GM19193 (cell line): Measurements from ENCODE around the gene NRXN3.

Experiments used
- POLR2A ChIP-seq: IDR thresholded peaks from 4 replicates; pipeline ENCODE4 v1.6.1; 2011; ENCODE audit not compliant: insufficient read depth, insufficient read length; ENCODE audit errors: extremely low read depth

Gene NRXN3

DNA sequence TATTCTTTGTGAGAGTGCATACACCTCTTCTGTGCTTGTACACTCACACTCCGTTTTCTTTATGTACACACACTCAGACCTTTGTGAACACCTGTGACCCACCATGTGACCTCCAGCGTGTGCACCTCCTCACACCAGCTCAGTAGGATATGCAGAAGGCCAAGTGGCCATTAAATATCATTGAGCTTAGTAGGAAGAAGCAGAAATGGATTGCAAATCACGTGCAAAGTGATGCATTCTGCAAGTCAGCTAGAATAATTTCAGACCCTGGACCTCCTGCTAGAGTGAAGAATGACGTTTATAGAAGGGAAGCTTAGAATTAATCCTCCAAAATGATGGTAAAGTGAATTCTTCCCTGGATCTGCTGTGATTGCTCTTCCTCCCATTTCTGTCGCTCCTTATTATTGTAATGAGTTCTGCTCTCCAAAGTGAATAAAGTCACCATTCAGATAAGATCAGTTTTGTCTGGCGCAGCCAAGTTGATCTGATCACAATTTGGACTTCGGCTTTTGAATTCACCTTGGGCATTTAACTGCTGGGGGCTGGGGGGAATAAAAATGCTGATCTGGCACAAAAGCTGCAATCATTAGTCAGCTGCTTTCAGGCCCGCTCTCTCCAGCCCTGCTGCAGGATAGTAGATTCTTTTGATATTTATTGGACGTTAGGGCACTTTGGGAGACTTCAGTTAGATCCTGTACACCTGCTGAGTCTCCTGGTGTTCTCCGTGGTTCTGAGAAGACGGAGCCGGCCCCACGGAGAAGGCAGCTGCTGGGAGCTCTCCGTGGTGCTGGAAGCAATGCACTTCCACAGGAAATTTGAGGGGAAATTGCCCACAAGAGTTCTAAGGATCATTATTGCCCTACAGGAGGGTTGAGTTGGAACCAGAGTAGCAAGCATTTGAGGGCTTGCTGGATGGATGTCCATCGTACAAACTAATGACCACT, 12.4 kb upstream of the NRXN3 start:
- no peak for TF ChIP-seq POLR2A

DNA sequence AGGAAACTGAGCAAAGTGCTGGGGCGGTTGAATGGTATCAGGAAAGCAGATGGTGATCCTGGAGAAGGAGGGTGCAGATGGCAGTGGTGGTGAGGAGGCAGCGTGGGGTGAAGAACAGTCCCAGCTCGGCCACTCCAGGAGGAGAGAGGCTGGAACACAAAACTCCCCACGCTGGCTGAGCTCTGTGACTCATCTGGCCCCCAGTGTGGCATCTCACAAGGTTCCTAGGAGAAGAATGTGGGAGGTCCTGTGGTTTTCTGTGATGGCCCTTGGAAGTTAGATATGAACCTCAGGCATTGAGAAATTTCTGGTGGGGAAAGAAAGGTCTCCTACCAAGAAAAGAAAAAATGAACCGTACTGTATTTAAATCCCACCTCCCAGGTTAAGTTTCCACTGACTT, 8.0 kb upstream of the NRXN3 start:
- TF ChIP-seq POLR2A: no peak

DNA sequence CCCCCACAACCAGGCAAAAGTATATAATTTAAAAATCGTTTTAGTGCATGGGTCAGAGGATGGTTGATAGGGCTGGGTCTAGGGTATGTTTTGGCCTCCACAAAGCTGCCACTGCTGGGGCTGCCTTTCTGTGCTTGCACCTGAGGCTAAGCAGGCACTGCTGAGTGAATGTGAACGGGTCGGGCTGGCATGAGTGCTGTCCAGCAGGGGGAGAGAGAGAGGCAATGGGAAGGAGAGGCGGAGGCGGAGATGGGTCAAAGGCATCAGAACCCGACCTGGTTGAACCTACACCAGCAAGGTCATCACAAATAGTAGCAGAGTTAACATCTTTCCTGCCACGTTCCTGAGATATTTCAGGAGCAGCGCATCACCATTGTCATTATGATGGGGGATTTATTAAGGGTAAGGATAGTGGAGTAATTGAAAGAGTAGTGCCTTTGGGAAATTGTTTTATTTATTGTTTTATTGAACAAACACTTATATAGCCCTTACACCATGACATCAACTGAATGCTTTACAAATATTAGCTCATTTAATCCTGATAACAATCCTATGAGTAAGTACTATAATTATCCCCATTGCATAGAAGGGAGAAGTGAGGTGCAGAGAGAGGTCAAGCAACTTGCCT, 5.8 kb upstream of the NRXN3 start:
- no peak for TF ChIP-seq POLR2A

DNA sequence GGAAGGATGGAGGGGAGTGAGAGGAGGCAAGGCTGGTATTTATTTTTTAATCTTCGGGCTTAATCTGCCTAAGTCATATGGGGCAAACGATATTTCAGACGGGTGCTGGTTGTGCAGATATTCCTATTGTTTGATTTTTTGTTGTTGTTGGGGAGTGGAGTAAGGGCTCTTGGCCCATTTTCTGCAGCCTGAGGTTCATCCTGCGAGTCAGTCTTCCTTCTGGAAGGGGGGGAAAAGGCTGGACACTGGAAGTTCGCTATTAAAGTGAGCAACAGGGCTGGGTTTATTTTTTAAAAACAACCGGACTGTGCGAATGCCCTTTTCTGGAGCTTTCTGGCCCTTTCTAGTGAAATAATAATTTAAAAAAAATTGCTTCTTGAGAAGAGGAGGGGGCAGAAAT, 2.3 kb downstream of the NRXN3 start:
- no peak for TF ChIP-seq POLR2A

DNA sequence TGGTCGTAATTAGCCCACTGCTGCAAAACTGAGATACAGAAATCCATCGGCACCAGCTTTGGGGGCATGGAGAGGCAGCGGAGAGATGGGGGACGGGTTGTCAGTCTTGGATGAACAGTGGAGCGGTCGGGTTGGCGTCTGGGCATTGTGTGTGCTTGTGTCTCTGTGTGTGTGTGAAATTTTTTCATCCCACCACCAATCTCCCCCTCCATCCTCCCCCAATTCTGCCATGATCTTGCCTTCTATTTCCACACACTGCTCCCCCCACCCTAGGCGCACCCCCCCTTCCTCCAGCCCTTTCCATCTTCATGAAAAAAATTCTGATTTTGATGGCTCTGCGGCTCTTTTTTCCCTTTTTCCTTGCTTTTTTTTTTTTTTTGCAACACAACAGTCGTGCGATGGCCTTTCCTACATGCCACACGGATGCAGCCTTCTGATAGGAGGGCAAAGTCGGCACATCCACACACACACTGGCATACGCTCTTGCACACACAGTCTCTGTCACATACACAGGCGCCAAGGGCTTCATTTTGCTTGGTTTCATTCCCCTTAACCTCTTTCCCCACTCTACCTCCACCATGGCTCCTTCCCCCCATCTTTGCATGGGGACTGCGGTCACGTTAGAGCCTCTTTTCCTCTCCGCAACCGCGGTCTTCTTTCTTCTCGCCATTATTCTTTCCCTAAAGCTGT, 3.3 kb downstream of the NRXN3 start:
- no peak for TF ChIP-seq POLR2A

DNA sequence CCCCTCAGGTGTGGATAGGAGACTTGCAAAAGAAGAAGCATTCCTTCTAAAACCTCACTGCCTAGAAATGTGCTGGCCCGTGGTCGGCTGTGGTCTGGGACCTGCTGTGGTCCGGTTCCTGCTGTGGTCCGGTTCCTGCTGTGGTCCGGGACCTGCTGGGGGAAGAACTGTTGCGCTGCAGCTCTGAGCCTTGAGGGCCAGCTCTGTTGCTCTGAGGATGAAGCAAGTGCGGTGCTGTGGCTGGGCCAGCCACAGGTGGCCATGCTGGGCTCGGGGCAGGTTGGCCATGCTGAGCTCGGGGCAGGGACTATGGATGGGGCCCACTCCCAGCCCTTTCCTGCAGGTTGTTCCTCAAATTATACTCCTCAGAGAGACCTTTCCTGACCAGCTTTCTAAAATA, 5.2 kb downstream of the NRXN3 start:
- no peak for TF ChIP-seq POLR2A

DNA sequence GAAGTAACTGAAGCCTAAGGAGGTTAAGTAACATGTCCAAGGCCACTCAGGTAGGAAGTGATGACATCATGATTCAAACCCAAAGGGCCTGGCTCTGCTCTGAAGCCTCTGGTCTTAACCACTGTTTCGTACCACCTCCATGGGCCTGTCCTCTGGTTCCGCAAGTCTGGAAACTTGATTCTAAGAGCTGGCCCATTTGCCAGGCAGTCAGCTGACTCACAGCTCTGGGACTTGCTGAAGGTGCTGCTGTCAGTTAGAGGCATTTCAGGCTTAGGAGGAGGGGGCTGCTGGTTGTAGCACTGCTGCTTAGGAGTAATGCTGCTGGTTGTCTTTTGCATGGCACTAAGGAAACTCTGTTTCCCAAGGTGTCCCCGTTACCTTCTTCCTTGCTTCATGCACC, 7.9 kb downstream of the NRXN3 start:
- no peak for TF ChIP-seq POLR2A

DNA sequence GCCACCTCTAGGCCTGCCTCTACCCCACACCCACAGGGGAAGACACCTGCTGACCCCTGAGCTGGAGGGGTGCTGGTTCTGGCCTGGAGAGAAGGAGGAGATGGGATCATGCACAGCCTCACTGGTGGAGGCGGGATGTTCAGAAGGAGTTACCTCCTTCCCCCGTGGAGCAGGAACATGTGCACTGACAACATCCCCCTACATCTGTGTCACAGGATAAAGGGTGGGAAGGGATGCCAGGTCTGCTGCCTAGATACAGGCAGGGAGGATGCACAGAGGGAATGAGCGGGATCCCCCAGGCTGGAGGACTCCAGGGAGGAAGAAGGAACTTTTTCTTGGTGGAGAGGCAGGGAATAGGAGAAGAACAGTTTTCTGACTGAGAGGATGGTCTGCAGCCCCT, 8.8 kb downstream of the NRXN3 start:
- no peak for TF ChIP-seq POLR2A

DNA sequence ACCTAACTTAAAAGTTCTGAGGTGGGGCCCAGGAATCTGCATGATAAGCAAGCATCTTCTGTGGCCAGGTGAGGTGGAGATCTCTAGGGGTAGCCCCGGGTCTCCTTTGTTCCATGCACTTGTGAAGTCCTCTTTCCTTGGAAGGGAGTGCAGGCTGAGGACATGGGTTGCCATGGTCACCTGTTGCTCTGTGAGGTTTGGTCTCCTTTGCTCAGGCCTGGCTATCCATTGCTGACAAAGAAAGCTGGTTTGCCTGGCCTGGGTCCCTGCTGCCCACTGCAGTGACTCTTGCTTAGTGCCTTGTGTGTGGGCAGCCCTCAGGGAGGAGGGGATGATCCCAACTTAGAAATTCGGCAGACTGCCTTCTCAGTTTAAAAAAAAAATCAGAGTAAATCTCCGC, 11.1 kb downstream of the NRXN3 start:
- no peak for TF ChIP-seq POLR2A

DNA sequence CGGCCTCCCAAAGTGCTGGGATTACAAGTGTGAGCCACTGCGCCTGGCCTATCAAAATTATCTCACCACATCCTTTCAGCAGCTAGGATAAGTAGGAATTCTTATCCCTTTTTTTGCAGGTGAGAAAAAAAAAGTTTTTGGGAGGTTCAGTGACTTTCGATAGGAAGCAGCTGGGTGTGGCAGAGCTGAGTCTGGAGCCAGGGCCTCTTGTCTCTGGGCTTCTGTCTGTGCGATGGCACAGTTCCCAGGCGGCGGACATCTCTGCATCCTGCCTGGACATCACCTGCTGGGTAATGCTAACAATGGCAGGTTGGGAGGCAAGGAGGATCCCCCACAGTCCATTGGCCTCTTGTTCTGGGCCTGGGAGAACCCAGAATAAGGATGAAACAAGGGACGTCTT, 12.5 kb downstream of the NRXN3 start:
- TF ChIP-seq POLR2A: no peak

DNA sequence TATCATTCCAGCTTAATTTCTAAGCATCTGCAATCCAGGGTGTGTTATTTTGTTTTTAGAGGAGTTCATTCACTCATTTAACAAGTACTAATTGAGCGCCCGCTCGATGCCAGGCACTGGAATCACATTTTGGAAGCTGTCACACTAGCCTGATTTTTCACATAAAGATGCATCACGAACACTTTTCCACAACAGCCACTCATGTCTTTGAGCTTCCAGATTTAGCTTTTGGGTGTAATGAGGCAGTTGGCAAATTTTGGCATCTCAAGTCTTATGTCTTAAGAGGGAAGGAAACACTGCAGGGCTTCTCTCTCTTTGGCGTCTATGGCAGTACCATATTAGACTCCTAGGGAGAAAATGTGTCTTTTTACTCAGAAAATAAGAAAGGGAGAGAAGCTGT, 14.0 kb downstream of the NRXN3 start:
- no peak for TF ChIP-seq POLR2A

DNA sequence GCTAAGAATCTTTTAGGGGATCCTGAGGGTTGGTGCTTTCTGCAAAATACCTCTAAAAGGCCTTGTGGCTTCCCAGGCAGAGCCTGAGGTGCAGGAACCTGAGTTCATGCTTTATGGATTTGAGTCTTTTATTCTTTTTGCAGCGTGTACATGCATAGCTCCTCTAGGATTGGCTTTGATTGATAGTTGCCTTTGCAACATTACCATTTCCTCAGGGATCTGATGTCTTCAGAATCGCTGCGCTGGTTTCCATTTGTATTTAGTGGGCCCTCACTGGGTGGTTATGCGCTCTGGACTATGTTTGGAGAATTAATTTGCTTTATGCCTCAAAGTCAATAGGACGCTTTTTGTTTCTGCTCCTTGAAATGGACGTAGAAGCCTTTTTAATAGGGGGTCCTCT, 16.1 kb downstream of the NRXN3 start:
- no peak for TF ChIP-seq POLR2A

DNA sequence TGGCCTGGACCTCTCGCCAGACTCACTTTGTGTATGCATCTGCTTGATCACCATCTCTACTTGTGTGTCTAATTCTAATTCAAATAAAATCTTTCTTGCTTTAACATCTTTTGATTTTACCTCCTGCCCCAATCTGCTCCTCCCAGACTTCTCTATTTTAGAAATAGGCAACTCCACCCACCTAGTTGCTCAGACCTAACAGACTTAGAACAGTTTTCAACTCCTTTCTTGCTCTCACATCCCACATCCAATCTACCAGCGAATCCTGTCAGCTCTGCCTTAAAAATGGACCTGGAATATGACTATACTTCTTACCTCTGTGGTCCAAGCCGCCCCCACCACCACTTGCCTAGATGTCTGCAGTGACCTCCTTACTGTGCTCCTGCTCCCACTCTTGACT, 18.7 kb downstream of the NRXN3 start:
- no peak for TF ChIP-seq POLR2A

DNA sequence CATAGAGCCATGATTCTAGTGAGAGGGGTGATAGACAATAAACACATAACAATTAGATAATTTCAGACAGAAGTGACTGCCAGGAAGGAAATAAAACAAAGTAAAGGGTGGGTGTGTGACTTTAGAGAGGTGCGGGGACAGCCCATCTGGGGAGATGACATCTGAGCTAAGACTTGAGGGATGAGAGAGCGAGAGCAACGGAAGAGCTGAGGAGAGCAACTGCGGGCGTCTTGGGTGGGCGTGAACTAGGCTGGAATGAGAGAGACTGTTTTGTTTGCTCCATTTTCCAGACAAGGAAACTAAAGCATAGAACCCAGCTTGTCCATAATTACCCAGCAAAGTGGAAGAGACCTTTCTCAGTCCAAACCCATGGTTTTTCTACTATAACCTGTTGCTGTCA, 25.3 kb downstream of the NRXN3 start:
- TF ChIP-seq POLR2A: no peak

DNA sequence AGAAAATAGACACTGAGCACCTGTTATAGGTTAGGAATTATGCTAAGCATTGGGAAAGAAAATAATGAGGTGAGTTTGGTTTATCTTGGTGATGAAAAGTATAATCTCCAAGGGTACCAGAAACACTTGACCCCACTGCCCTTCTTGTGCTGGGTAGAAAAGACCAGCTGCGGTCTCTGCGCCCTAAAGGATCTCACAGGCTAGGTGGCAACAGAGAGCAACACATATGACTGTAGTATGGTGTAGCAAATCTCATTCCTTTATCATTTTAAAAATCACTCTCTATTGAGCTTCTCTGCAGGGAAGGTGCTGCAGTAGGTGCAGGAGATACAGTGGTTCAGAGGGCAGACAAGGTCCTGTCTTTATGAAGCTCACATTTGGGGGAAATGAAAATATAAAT, 26.1 kb downstream of the NRXN3 start:
- TF ChIP-seq POLR2A: no peak

DNA sequence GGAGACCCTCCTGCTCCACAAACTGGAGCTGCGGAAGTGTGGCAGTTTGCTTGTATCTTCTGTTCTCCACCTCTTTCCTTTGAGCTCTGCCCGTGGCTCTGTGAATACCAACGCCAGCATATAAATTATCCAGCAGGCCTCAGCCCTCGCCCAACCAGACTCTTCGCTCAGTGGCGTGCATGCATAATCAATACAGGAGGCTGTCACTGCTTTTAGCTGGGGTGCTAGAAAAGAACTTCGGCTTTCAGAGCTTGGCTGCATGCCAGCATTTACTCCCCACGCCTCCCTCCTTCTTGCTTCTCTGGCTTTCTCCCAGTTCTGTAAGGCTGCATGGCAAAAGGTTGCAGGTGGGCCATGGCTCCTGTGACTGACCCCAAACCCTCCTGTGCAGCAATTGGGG, 26.9 kb downstream of the NRXN3 start:
- no peak for TF ChIP-seq POLR2A
